Heart right ventricle (tissue), 16 donors: ENCODE results near the gene CBR1. TPM values are rescaled to one million over a fixed set of nuclear protein-coding genes. Genes with fewer than 3 reads are reported as not detected.
A peak's percentile ranks its signal among the peaks of the same experiment; 100 is the strongest.

ENCODE experiments used
- ATAC-seq, 8 donors: fragments of 200-7000 bp; cut with Tn5 transposase; one replicate each; pipeline ENCODE4 v1.9.1; 2020; ENCODE audit warnings: mild to moderate bottlenecking in 8 of 8, moderate library complexity in 8 of 8, moderate number of reproducible peaks in 1 of 8
- DNase-seq, 2 donors: peaks; one replicate each; pipeline ENCODE4 v3.0.0-alpha.2; 2020
- H3K27ac ChIP-seq, 10 donors: fragments of 200-600 bp; sonication (generic) in 2 of 10; one replicate each; pipeline versions ENCODE4 v1.5.0 to v1.8.0; 2020 to 2022; ENCODE audit warnings: mild to moderate bottlenecking in 3 of 10
- H3K27me3 ChIP-seq, 7 donors: fragments of 200-600 bp; one replicate each; pipeline ENCODE4 v1.8.0; 2021 to 2022; ENCODE audit warnings: mild to moderate bottlenecking in 2 of 7
- H3K36me3 ChIP-seq, 9 donors: fragments of 200-600 bp; sonication (generic) in 1 of 9; one replicate each; pipeline versions ENCODE4 v1.5.0 to v1.8.0; 2020 to 2022; ENCODE audit warnings: mild to moderate bottlenecking in 2 of 9
- H3K4me1 ChIP-seq, 9 donors: fragments of 200-600 bp; sonication (generic) in 1 of 9; one replicate each; pipeline versions ENCODE4 v1.5.0 to v1.8.0; 2020 to 2022; ENCODE audit warnings: mild to moderate bottlenecking in 4 of 9
- H3K4me3 ChIP-seq, 10 donors: fragments of 200-600 bp; sonication (generic) in 2 of 10; one replicate each; pipeline versions ENCODE4 v1.5.0 to v1.8.0; 2020 to 2022; ENCODE audit warnings: mild to moderate bottlenecking in 7 of 10, moderate library complexity in 2 of 10
- H3K9me3 ChIP-seq, 11 donors: fragments of 200-600 bp in 10 of 11; sonication (generic) in 2 of 11; one replicate each; pipeline versions ENCODE4 v1.5.0 to v1.8.0; 2013 to 2022; ENCODE audit warnings: mild to moderate bottlenecking in 2 of 11, control low read depth in 1 of 11, moderate library complexity in 1 of 11
- WGBS, 2 donors: extraction: QIAGEN DNeasy Blood & Tissue Kit; methylation state at CpG; one replicate each; pipeline ENCODE4 v1.1.7; 2013; ENCODE audit warnings: inconsistent platforms in 1 of 2; 5-methylcytosine and 5-hydroxymethylcytosine counted together
- intact Hi-C, 10 donors: fragments of 100-400 bp; cut with DNase I; formaldehyde crosslinking; loops; one replicate each; pipeline versions ENCODE4 v1.11.1 to v1.14.2; 2022
- polyA plus RNA-seq, 2 donors: library from polyadenylated mRNA; stranded (reverse); fragments of 200-250 nt; gene quantifications; one replicate each; pipeline ENCODE4 v1.2.3, GENCODE V29; 2013
- total RNA-seq, 10 donors: library from RNA; stranded (reverse); fragmentation: NEBNext Ultra II Directional in 3 of 10; extraction: Animal tissue kit (Norgen Biotek cat#: 25700) in 3 of 10; gene quantifications; one replicate each; pipeline versions ENCODE4 v1.2.1 to v1.2.4, GENCODE V29; 2021 to 2023
- TF ChIP-seq, protein P1 (sequence below), 9 donors: fragments of 200-600 bp; sonication (generic) in 2 of 9; IDR thresholded peaks; one replicate each; pipeline versions ENCODE4 v1.5.0 to v1.8.0; 2021 to 2022; ENCODE audit warnings: antibody characterized with exemption in 9 of 9, mild to moderate bottlenecking in 5 of 9, moderate library complexity in 1 of 9
- donor health status: Arrhythmogenic right ventricular cardiomyopathy.
- donor health status: ischemic (EF 13 %, LVEDD 7.1; RV severe dilation, severe dysfunction).
- donor health status: healthy with polysubstance abuse.
- donor health status: DM: no; HTN: yes; CAD: no.
- donor health status: DM: no; HTN: no; CAD: no.
- donor health status: ischemic (EF 25% LVEDD 6.9; RV normal size, moderate dysfunction).
- donor health status: ischemic (EF 25% LVEDD 5.7; RV mildly dilated, moderate dysfunction).
- donor health status: healthy.
- donor health status: DM: yes; HTN: yes; CAD: no.
- donor health status: Ischemic cardiomyopathy.
- donor health status: ischemic (EF 35%, LVEDD 5.7; RV mildly dilated, moderate dysfunction).
- donor health status: nonischemic (EF 11% LVEDD 7.7; RV severe dilation, severe dysfunction).
- donor health status: DM: yes; HTN: yes; CAD: no.
- donor health status: PGD.
- donor health status: ischemic (EF 29% LVEDD 5.4; RV normal size, mild dysfunction).
- donor health status: nonischemic (EF 23%, LVEDD 6.1; RV moderate dilation, normal function).

CBR1 gene
- total and polyA plus RNA-seq, 12 donors: 7.7 to 61.2 (median 17.6) TPM

DNA sequence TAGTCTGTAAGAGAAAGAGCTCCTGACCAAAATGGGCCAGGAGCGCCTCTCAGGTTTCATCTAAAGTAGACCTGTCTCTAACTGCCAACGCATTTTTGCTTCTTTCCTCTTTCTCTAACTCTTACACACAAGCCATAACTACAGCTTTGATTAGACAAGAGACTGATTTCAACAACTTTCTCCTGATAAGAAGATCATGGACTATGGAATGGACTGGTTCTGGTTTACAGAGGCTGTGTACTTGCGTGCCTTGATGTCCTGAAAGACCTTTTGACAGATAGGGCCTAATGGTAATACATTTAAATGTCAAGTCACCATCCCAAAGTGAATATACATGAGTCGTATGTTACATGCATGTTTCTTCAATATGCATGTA is 5.8 kb upstream of the CBR1 start:
- TF ChIP-seq, protein P1, sequence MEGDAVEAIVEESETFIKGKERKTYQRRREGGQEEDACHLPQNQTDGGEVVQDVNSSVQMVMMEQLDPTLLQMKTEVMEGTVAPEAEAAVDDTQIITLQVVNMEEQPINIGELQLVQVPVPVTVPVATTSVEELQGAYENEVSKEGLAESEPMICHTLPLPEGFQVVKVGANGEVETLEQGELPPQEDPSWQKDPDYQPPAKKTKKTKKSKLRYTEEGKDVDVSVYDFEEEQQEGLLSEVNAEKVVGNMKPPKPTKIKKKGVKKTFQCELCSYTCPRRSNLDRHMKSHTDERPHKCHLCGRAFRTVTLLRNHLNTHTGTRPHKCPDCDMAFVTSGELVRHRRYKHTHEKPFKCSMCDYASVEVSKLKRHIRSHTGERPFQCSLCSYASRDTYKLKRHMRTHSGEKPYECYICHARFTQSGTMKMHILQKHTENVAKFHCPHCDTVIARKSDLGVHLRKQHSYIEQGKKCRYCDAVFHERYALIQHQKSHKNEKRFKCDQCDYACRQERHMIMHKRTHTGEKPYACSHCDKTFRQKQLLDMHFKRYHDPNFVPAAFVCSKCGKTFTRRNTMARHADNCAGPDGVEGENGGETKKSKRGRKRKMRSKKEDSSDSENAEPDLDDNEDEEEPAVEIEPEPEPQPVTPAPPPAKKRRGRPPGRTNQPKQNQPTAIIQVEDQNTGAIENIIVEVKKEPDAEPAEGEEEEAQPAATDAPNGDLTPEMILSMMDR (IDR thresholded peaks at IDR 0.05): no peak
- intact Hi-C loops: loop anchor here in 1 of 10 donors (5.0 kb wide), 1 partner anchor 43 kb away; no protein-coding TSS in a partner anchor
- 64 to 79% methylated on average over 4 of the region's 4 CpGs for WGBS, 2 donors
- ATAC-seq (no peak), DNase-seq (no peak)
- Histone ChIP-seq H3K4me3 (no peak overlapping the region), H3K27ac (no peak overlapping the region), H3K4me1 (peaks cover 0 to 14% (median 10%) of the 10 kb centered on the region in 9 donors), H3K9me3 (peaks cover 0 to 16% (median 0%) of the 10 kb centered on the region in 11 donors), H3K27me3 (no peaks in the 10 kb centered on the region), H3K36me3 (no peaks in the 10 kb centered on the region)

DNA sequence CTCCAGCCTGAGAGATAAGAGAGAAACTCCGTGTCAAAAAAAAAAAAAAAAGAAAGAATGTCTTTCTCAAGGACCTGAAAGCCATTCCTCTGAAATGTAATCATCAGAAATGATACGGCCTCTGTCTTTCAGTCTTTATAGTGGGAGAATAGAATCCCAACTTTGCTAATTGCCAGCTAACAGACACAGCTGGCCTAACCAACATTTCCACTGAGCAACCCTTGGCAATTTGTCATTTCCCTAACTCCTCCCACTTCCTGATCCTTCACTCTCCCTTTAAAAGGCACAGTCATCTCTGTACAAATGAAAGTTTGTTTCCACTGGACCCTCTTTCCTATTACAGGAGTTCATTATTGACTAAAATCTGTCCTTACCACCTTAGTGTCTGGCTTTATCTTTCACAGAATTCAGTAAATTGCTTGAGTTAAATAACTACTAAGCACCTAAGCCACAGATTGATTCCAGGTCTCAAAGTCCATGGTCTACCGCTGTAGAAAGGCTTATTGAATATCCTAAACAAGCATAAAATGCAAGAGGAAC is 4.3 kb upstream of the CBR1 start:
- DNase-seq: no peak
- H3K4me1 ChIP-seq: peaks cover 0 to 22% (median 10%) of the 10 kb centered on the region in 9 donors
- no peak overlapping the region for H3K27ac ChIP-seq
- TF ChIP-seq, protein P1 (IDR thresholded peaks at IDR 0.05): no peak
- no peak for ATAC-seq
- intact Hi-C loops: no loop called here
- WGBS, 2 donors: 35 to 58% methylated on average over 3 of the region's 3 CpGs
- no peaks in the 10 kb centered on the region for H3K27me3 ChIP-seq
- no peaks in the 10 kb centered on the region for H3K36me3 ChIP-seq
- H3K4me3 ChIP-seq: no peak overlapping the region
- H3K9me3 ChIP-seq: peaks cover 0 to 20% (median 0%) of the 10 kb centered on the region in 11 donors

DNA sequence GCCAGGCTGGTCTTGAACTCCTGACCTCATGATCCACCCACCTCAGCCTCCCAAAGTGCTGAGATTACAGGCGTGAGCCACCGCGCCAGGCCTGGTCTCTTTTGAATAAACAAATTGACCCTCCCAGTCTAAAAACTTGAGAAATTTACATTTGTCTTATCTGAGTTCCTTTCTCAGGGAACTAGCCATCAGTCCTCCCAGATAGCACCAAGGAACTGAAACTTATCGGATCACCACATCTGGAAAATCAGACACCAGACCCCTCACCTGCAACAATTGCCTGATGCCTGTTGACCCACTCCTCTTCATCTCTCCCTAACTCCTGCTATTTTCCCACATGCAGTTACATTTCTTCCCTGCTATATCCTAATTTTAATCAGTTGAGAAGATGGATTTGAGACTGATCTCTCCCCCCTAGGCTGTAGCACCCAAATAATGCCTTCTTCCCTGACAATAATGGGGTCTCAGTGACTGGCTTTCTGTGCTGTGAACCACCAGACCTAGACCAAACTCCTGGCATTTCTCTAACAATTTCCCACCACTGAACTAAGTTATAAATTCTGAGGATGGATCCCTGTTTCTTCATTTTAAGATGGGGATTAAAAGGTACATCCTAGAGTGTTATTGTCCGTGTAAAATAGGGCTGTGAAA is 951 bp upstream of the CBR1 start:
- 97% methylated on average over 5 of the region's 5 CpGs for WGBS, 2 donors
- intact Hi-C loops: no loop called here
- Histone ChIP-seq H3K4me1 (peaks cover 0 to 44% (median 9%) of the 10 kb centered on the region in 9 donors), H3K9me3 (peaks cover 0 to 20% (median 0%) of the 10 kb centered on the region in 11 donors), H3K4me3 (no peak overlapping the region), H3K36me3 (peaks cover 0 to 29% (median 4%) of the 10 kb centered on the region in 9 donors), H3K27me3 (no peaks in the 10 kb centered on the region), H3K27ac (peak overlapping the region in 8 of 10 donors; percentile 36 to 87 (median 74))
- no peak for DNase-seq
- no peak for ATAC-seq
- TF ChIP-seq, protein P1 (IDR thresholded peaks at IDR 0.05): no peak

DNA sequence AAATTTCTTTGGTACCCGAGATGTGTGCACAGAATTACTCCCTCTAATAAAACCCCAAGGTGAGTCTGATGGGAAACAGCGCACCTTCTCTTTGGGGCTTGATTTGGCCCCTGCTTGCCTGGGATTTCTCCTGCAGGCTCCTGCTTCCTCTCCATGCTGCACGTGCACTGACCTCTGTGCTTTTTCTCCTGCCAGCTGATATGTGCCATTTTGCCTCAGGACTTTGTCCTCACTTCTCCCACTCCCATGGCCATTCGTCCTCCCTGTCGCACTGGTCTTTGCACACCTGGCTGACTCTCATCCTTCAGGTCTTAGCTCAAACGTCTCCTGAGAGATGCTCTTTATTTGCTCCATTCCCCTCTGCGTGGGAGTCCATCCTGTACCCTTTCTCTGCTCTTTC is 1.2 kb downstream of the CBR1 start:
- Histone ChIP-seq H3K4me1 (peaks cover 0 to 47% (median 9%) of the 10 kb centered on the region in 9 donors), H3K36me3 (peaks cover 0 to 38% (median 4%) of the 10 kb centered on the region in 9 donors), H3K27me3 (no peaks in the 10 kb centered on the region), H3K27ac (peak overlapping the region in 1 of 10 donors; percentile 80), H3K9me3 (peaks cover 0 to 20% (median 0%) of the 10 kb centered on the region in 11 donors), H3K4me3 (peak overlapping the region in 6 of 10 donors; percentile 60 to 87 (median 79))
- ATAC-seq (no peak), DNase-seq (no peak)
- intact Hi-C loops: loop anchor here in 1 of 10 donors (5.0 kb wide), 1 partner anchor 36 kb away; no protein-coding TSS in a partner anchor
- TF ChIP-seq, protein P1 (IDR thresholded peaks at IDR 0.05): no peak
- 78 to 86% methylated on average over 7 of the region's 7 CpGs for WGBS, 2 donors
